Right lobe of liver (tissue), 4 donors: ENCODE measurements around the gene LGALS7.

Source experiments
- CTCF ChIP-seq, 4 donors: fragments of 200-600 bp in 3 of 4; fragments of 450-650 bp in 1 of 4; IDR thresholded peaks; one replicate each; pipeline versions ENCODE4 v1.5.1 to v1.8.0; 2016 to 2022; ENCODE audit warnings: antibody characterized with exemption in 4 of 4, mild to moderate bottlenecking in 2 of 4
- POLR2A ChIP-seq: fragments of 450-650 bp; IDR thresholded peaks from one replicate; pipeline ENCODE4 v1.6.1; 2017; ENCODE audit warnings: antibody characterized with exemption, mild to moderate bottlenecking
- donor health status: DM: no; HTN: no; CAD: no.
- donor health status: DM: no; HTN: no; CAD: no.
- donor health status: DM: no; HTN: yes; CAD: no.

GRCh38 chr19:38740932-38741331 lies 32.4 kb downstream of the LGALS7 start:
- TF ChIP-seq POLR2A (no peak), CTCF (IDR thresholded peaks at IDR 0.05) (no peak)
